ENCODE data around the gene RGMB. TPM values are rescaled to one million over a fixed set of nuclear protein-coding genes. Genes with fewer than 3 reads are reported as not detected.
A peak's percentile ranks its signal among the peaks of the same experiment; 100 is the strongest.

The RGMB gene
- total and polyA plus RNA-seq, 2 of the 13 experiments (the other 11 are each of a cell fraction or from before 2014, with no cell fraction given): 3.0 to 3.8 TPM

DNA sequence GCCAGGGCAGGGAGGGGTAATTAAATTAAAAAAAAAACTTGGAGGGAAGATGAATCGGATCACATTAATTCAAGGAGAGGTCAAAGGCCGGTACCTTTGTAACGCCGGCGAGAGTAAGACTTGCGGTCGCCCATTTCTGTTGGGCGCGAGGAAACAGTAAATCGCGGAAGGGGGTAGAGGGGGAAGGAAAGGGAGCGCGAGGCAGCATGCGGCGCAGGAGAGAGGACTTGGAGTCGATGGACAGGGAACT lies 324 bp upstream of the RGMB start (continued):
- TF ChIP-seq PATZ1 (CRISPR knock-in tag; IDR thresholded peaks at IDR 0.05) (peak; percentile 72), IRX3 (CRISPR knock-in tag; IDR thresholded peaks at IDR 0.05; ENCODE audit: borderline replicate concordance, low read depth) (no peak), ZSCAN30 (CRISPR knock-in tag; IDR thresholded peaks at IDR 0.05) (peak; percentile 38; the same call in 1 of the 2 replicates), ZFP90 (CRISPR knock-in tag; IDR thresholded peaks at IDR 0.05; ENCODE audit: borderline replicate concordance) (peak; percentile 15; the same call in 1 of the 2 replicates), TOE1 (CRISPR knock-in tag; IDR thresholded peaks at IDR 0.05) (no peak), ZNF331 (CRISPR knock-in tag; IDR thresholded peaks at IDR 0.05) (no peak), TEF (CRISPR knock-in tag; IDR thresholded peaks at IDR 0.05) (no peak), ERF (CRISPR knock-in tag; IDR thresholded peaks at IDR 0.05) (no peak; the same call in 1 of the 2 replicates), TAF15 (IDR thresholded peaks at IDR 0.05; ENCODE audit: low read depth, low read length, poor library complexity, severe bottlenecking) (no peak), ZNF552 (CRISPR knock-in tag; IDR thresholded peaks at IDR 0.05; ENCODE audit: borderline replicate concordance) (peak; percentile 50), ZNF34 (CRISPR knock-in tag; IDR thresholded peaks at IDR 0.05; ENCODE audit: borderline replicate concordance) (0 out of 2 replicates have a peak, but pooled peaks have one; percentile 20), FLYWCH1 (CRISPR knock-in tag; IDR thresholded peaks at IDR 0.05) (no peak), TARDBP (CRISPR knock-in tag; IDR thresholded peaks at IDR 0.05) (no peak), CENPT (CRISPR knock-in tag; IDR thresholded peaks at IDR 0.05; ENCODE audit: low read depth) (no peak), GPN1 (CRISPR knock-in tag; IDR thresholded peaks at IDR 0.05; ENCODE audit: borderline replicate concordance) (no peak), YEATS2 (CRISPR knock-in tag; IDR thresholded peaks at IDR 0.05; ENCODE audit: borderline replicate concordance) (peak; percentile 77; the same call in 1 of the 2 replicates), ZNF263 (CRISPR knock-in tag; IDR thresholded peaks at IDR 0.05) (no peak), CC2D1A (CRISPR knock-in tag; IDR thresholded peaks at IDR 0.05) (no peak), CBFB (CRISPR knock-in tag; IDR thresholded peaks at IDR 0.05) (no peak), ATAD3A (CRISPR knock-in tag; IDR thresholded peaks at IDR 0.05) (no peak), ZNF101 (CRISPR knock-in tag; IDR thresholded peaks at IDR 0.05; ENCODE audit: borderline replicate concordance, low read depth) (no peak), ZNF230 (CRISPR knock-in tag; IDR thresholded peaks at IDR 0.05) (peak; percentile 93; the same call in 1 of the 2 replicates), PREB (CRISPR knock-in tag; IDR thresholded peaks at IDR 0.05) (no peak), XBP1 (CRISPR knock-in tag; IDR thresholded peaks at IDR 0.05) (no peak; the same call in 1 of the 2 replicates), ZNF260 (CRISPR knock-in tag; IDR thresholded peaks at IDR 0.05; ENCODE audit: borderline replicate concordance, low read depth) (no peak)
- TF ChIP-seq, protein P1, sequence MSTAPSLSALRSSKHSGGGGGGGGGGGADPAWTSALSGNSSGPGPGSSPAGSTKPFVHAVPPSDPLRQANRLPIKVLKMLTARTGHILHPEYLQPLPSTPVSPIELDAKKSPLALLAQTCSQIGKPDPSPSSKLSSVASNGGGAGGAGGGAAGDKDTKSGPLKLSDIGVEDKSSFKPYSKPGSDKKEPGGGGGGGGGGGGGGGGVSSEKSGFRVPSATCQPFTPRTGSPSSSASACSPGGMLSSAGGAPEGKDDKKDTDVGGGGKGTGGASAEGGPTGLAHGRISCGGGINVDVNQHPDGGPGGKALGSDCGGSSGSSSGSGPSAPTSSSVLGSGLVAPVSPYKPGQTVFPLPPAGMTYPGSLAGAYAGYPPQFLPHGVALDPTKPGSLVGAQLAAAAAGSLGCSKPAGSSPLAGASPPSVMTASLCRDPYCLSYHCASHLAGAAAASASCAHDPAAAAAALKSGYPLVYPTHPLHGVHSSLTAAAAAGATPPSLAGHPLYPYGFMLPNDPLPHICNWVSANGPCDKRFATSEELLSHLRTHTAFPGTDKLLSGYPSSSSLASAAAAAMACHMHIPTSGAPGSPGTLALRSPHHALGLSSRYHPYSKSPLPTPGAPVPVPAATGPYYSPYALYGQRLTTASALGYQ (CRISPR knock-in tag; IDR thresholded peaks at IDR 0.05): peak; percentile 37; the same call in 1 of the 2 replicates
- TF ChIP-seq, protein P2, sequence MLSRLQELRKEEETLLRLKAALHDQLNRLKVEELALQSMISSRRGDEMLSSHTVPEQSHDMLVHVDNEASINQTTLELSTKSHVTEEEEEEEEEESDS (CRISPR knock-in tag; IDR thresholded peaks at IDR 0.05; ENCODE audit: borderline replicate concordance): no peak

Data from HepG2 (cell line).